ENCODE results near the gene GNG7. TPM values are rescaled to one million over a fixed set of nuclear protein-coding genes. Genes with fewer than 3 reads are reported as not detected.
"Not testable (repeated sequence)": the region's sequence is repeated elsewhere in the genome, so short reads cannot be mapped to it uniquely, and the experiment has no call there.

GNG7 gene
- polyA plus RNA-seq, 1 donor: 2.2 TPM

DNA sequence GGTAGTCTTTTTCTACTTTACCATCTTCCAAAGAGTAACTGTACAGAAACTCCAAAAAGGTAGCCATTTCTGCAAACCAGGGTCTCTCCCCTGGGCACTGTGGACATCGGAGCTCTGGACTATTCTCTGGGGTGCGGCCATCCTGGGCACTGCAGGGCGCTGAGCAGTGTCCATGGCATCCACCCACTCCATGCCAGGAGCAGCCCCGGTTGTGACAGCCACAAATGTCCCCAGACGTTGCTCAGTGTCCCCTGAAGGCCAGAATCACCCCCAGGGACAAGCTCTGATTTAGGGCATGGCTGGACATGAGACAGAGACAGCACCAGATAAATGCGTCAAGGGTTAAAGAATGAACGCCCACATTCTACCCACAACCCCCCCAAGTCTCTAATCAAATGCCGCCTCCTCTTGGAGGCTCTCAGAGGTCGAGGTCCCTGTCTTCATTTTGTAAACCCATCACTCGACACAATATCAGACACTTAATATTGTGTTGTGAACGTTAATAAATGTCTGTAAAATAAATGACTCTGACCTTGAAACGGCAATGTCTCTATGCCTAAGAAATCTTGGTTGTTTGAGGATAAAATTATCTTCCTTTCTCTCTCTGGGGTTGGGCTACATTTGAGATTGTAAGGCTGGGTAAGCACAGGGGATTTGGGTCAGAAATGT is 8.9 kb downstream of the GNG7 start:
- Histone ChIP-seq H3K36me3 (ENCODE audit: control insufficient read depth, insufficient read depth, low read length) (no peaks in the 10 kb centered on the region), H3K9me3 (ENCODE audit: control insufficient read depth, low read depth, low read length) (no peaks in the 10 kb centered on the region), H3K4me1 (ENCODE audit: control insufficient read depth, insufficient read depth, low read length) (no peaks in the 10 kb centered on the region), H3K27me3 (ENCODE audit: control insufficient read depth, insufficient read depth, low read length) (peaks cover 2% of the 10 kb centered on the region), H3K27ac (ENCODE audit: low read length) (no peak overlapping the region), H3K4me3 (ENCODE audit: low read length) (no peak overlapping the region)
- DNase-seq: no peak
- WGBS (ENCODE audit: insufficient coverage, low lambda C conversion rate): 20% methylated on average over 2 of the region's 12 CpGs

DNA sequence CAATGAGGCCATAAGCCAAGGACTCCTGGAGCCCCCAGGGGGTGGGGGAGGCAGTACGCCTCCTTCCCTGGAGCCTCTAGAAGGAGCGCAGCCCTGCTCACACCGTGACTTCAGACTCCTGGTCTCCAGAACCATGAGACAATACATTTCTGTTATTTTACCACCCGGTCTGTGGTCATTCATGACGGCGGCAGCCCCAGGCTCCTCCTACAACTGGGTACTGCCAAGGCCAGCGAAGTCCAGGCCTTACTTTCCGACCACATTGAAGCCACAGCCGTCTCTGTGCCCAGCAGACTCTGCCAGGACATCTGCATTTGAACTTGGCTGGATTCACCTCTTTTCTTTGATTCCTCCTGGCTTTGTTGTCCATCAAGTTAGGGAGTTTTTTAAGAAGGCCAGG is 10.5 kb downstream of the GNG7 start:
- DNase-seq: no peak
- WGBS (ENCODE audit: insufficient coverage, low lambda C conversion rate): no CpG with 5 or more reads among the region's 9 CpGs
- H3K9me3 ChIP-seq (ENCODE audit: control insufficient read depth, low read depth, low read length): no peaks in the 10 kb centered on the region

DNA sequence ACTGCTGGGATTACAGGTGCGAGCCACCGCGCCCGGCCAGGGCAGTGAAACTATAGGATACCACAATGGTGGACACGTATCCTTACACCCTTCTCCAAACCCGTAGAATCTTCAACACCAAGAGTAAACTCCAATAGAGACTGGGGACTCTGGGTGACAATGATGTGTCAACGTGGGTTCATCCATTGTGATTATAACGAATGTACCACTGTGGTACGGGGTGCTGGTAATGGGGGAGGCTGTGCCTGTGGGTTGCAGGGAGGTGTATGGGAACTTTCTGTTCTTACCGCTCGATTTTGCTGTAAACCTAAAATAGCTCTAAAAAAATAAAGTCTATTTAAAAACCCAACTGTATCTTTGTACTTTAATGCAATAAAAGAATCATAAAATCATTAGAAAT is 11.6 kb downstream of the GNG7 start:
- no peaks in the 10 kb centered on the region for H3K4me1 ChIP-seq (ENCODE audit: control insufficient read depth, insufficient read depth, low read length)
- H3K36me3 ChIP-seq (ENCODE audit: control insufficient read depth, insufficient read depth, low read length): no peaks in the 10 kb centered on the region
- H3K27me3 ChIP-seq (ENCODE audit: control insufficient read depth, insufficient read depth, low read length): no peaks in the 10 kb centered on the region
- no peak overlapping the region for H3K4me3 ChIP-seq (ENCODE audit: low read length)
- DNase-seq: no peak
- 80% methylated on average over 2 of the region's 11 CpGs for WGBS (ENCODE audit: insufficient coverage, low lambda C conversion rate)
- H3K27ac ChIP-seq (ENCODE audit: low read length): no peak overlapping the region
- H3K9me3 ChIP-seq (ENCODE audit: control insufficient read depth, low read depth, low read length): peaks cover 4% of the 10 kb centered on the region

More for the DNA sequence above, 10.5 kb downstream of the GNG7 start:
- Histone ChIP-seq H3K27me3 (ENCODE audit: control insufficient read depth, insufficient read depth, low read length) (no peaks in the 10 kb centered on the region), H3K27ac (ENCODE audit: low read length) (no peak overlapping the region), H3K4me3 (ENCODE audit: low read length) (no peak overlapping the region), H3K4me1 (ENCODE audit: control insufficient read depth, insufficient read depth, low read length) (no peaks in the 10 kb centered on the region), H3K36me3 (ENCODE audit: control insufficient read depth, insufficient read depth, low read length) (no peaks in the 10 kb centered on the region)

DNA sequence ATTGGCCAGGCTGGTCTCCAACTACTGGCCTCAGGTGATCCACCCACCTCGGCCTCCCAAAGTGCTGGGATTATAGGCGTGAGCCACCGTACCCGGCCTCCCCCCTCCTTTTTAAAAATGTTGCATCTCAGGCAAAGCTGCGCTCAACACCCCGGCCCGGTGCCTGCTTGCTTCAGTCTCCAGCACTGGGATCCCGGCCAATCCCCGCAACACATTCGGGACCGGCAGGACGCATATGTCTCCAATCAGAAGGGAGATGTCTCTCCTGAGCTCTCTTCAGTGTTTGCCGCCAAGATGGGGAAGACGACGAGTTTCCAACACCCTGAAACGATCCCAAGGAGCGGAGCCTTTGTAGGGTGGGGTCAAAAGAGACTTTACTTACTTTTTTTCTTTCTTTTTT is 16.1 kb downstream of the GNG7 start:
- no peaks in the 10 kb centered on the region for H3K27me3 ChIP-seq (ENCODE audit: control insufficient read depth, insufficient read depth, low read length)
- H3K4me1 ChIP-seq (ENCODE audit: control insufficient read depth, insufficient read depth, low read length): no peaks in the 10 kb centered on the region
- DNase-seq: no peak
- WGBS (ENCODE audit: insufficient coverage, low lambda C conversion rate): no CpG with 5 or more reads among the region's 17 CpGs
- no peak overlapping the region for H3K27ac ChIP-seq (ENCODE audit: low read length)
- H3K4me3 ChIP-seq (ENCODE audit: low read length): no peak overlapping the region
- H3K36me3 ChIP-seq (ENCODE audit: control insufficient read depth, insufficient read depth, low read length): no peaks in the 10 kb centered on the region
- peaks cover 4% of the 10 kb centered on the region for H3K9me3 ChIP-seq (ENCODE audit: control insufficient read depth, low read depth, low read length)

DNA sequence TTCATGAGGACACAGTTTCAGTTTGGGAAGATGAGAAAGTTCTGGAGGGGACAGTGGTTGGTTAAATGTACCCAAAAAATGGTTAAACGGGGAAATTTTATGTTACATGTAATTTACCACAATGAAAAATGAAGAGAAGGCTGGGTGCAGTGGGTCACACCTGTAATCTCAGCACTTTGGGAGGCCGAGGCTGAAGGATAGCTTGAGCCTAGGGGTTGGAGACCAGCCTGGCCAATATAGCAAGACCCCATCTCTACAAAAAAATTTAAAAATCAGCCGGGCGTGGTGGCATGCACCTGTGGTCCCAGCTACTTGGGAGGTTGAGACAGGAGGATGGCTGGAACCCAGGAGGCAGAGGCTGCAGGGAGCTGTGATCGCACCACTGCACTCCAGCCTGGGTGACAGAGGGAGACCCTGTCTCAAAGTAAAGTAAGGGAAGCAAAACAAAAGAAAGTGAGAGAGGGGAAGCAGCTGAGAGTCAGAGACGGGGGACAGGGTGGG is 17.2 kb downstream of the GNG7 start:
- 100% methylated on average over 1 of the region's 6 CpGs for WGBS (ENCODE audit: insufficient coverage, low lambda C conversion rate)
- Histone ChIP-seq H3K4me1 (ENCODE audit: control insufficient read depth, insufficient read depth, low read length) (no peaks in the 10 kb centered on the region), H3K27me3 (ENCODE audit: control insufficient read depth, insufficient read depth, low read length) (no peaks in the 10 kb centered on the region), H3K9me3 (ENCODE audit: control insufficient read depth, low read depth, low read length) (peaks cover 4% of the 10 kb centered on the region), H3K27ac (ENCODE audit: low read length) (no peak overlapping the region), H3K4me3 (ENCODE audit: low read length) (no peak overlapping the region), H3K36me3 (ENCODE audit: control insufficient read depth, insufficient read depth, low read length) (no peaks in the 10 kb centered on the region)
- DNase-seq: no peak

DNA sequence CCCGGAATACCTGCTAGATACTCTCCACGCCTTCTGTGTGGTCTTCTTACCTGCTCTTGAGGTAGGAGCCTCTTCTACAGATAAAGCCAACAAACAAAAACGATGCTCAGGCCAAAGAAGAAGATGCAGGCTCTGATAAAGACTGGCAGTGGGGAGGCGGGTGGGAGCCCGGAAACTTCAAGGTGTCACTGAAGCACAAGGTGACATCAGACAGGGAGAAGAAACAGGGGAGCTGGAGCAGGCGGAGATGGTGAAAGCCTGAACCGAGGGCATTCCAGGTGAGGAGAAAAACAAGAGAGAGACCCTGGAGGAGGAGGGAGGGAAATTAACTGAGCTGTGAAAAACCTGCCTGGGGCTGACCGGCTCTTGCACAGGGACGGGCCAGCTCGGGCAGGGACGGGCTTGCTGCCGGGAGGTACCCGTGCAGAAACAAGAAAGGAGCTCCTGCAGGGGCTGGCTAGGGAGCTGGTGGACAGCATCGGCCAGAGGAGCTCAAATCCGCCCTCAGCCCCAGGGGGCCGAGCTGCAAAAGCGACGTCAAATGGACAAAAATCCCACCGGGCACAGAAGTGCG is 19.0 kb downstream of the GNG7 start:
- 65% methylated on average over 2 of the region's 20 CpGs for WGBS (ENCODE audit: insufficient coverage, low lambda C conversion rate)
- H3K27me3 ChIP-seq (ENCODE audit: control insufficient read depth, insufficient read depth, low read length): no peaks in the 10 kb centered on the region
- H3K27ac ChIP-seq (ENCODE audit: low read length): no peak overlapping the region
- no peak for DNase-seq
- no peaks in the 10 kb centered on the region for H3K36me3 ChIP-seq (ENCODE audit: control insufficient read depth, insufficient read depth, low read length)
- no peak overlapping the region for H3K4me3 ChIP-seq (ENCODE audit: low read length)
- peaks cover 4% of the 10 kb centered on the region for H3K9me3 ChIP-seq (ENCODE audit: control insufficient read depth, low read depth, low read length)
- no peaks in the 10 kb centered on the region for H3K4me1 ChIP-seq (ENCODE audit: control insufficient read depth, insufficient read depth, low read length)

DNA sequence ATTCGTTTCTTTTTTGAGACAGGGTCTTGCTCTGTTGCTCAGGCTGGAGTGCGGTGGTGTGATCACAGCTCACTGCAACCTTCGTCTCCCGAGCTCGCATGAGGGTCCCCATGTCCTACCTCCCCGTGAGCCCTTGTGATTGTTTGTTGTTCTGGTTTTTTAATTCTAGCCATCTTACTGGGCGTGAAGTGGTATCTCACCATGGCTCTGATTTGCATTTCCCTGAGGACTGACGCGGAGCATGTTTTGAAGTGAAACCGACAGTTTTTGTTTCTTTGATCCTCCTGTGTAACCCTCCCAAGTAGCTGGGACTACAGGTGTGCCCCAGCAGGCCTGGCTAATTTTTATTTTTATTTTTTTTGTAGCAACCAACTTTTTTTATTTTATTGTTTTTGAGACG is 21.7 kb downstream of the GNG7 start:
- Histone ChIP-seq H3K36me3 (ENCODE audit: control insufficient read depth, insufficient read depth, low read length) (no peaks in the 10 kb centered on the region), H3K9me3 (ENCODE audit: control insufficient read depth, low read depth, low read length) (no peaks in the 10 kb centered on the region), H3K27me3 (ENCODE audit: control insufficient read depth, insufficient read depth, low read length) (peaks cover 6% of the 10 kb centered on the region), H3K27ac (ENCODE audit: low read length) (no peak overlapping the region), H3K4me1 (ENCODE audit: control insufficient read depth, insufficient read depth, low read length) (no peaks in the 10 kb centered on the region), H3K4me3 (ENCODE audit: low read length) (no peak overlapping the region)
- no peak for DNase-seq
- no CpG with 5 or more reads among the region's 11 CpGs for WGBS (ENCODE audit: insufficient coverage, low lambda C conversion rate)

DNA sequence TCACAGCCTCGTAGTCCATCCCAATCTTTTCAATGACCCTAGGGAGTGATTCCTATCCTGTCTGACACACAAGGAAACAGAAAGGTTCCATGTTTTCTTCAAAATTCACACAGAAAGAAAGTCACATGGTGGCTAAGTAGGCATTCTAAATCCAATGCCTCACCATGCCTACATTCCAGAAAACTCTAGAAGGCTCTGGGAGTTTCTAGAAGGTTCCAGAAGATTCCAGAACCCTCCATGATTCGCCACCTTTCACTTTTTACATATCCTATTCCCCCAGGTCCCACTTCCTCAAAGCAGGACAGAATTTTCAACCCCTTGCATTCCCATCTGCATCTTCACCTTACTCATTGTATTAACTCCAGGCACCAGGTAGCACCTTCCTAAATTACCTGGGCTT is 23.1 kb downstream of the GNG7 start:
- Histone ChIP-seq H3K4me3 (ENCODE audit: low read length) (no peak overlapping the region), H3K36me3 (ENCODE audit: control insufficient read depth, insufficient read depth, low read length) (no peaks in the 10 kb centered on the region), H3K27me3 (ENCODE audit: control insufficient read depth, insufficient read depth, low read length) (peaks cover 15% of the 10 kb centered on the region), H3K9me3 (ENCODE audit: control insufficient read depth, low read depth, low read length) (no peaks in the 10 kb centered on the region), H3K27ac (ENCODE audit: low read length) (no peak overlapping the region), H3K4me1 (ENCODE audit: control insufficient read depth, insufficient read depth, low read length) (no peaks in the 10 kb centered on the region)
- no CpG with 5 or more reads among the region's 2 CpGs for WGBS (ENCODE audit: insufficient coverage, low lambda C conversion rate)
- DNase-seq: no peak

DNA sequence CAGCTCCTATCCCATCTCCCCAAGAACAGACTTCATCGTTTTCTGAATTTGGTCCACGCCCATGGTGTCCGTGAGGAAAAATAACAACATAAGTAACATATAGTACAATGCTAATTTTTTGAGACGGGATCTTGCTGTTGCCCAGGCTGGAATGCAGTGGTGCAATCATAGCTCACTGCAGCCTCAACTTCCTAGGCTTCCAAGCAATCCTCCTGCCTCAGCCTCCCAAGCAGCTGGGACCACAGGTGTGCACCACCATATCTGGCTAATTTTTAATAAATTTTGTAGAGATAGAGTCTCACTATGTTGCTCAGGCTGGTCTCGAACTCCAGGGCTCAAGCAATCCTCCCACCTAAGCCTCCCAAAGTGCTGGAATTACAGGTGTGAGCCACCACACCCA is 23.5 kb downstream of the GNG7 start:
- not testable (repeated sequence) for H3K36me3 ChIP-seq (ENCODE audit: control insufficient read depth, insufficient read depth, low read length); DNase-seq; H3K27ac ChIP-seq (ENCODE audit: low read length); H3K4me3 ChIP-seq (ENCODE audit: low read length); H3K9me3 ChIP-seq (ENCODE audit: control insufficient read depth, low read depth, low read length); H3K4me1 ChIP-seq (ENCODE audit: control insufficient read depth, insufficient read depth, low read length)
- no CpG with 5 or more reads among the region's 5 CpGs for WGBS (ENCODE audit: insufficient coverage, low lambda C conversion rate)
- peaks cover 15% of the 10 kb centered on the region for H3K27me3 ChIP-seq (ENCODE audit: control insufficient read depth, insufficient read depth, low read length)

DNA sequence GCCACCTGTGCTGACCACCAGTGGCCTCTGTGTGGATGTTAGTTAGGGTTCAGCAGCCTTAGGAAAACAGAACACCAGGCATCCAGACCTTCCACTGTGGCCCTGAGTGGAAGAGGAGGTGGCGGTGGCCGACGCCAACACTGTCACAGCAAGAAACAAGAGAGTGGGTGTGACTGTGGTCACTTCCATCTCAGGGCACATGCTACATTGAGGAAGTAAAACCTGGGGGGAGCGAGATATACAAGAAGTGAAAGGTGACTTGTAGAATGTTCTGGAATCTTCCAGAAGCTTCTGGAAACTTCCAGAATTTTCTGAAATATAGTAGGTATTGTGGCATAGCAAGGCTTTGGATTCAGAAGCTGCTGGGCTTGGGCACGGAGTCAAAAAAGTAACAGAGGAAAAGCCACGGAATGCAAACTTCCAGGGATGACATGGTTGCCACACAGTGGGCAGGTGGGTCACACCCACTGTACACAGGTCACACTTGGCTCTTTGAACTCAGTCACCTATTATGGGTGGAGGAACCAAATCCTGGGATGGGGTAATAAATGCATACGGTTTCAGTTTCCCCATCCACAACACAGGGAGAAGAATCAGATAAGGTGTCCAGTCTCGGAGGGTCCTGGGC is 24.3 kb downstream of the GNG7 start:
- no peak for DNase-seq
- H3K27ac ChIP-seq (ENCODE audit: low read length): no peak overlapping the region

More for the DNA sequence above, 24.3 kb downstream of the GNG7 start:
- 83% methylated on average over 1 of the region's 8 CpGs for WGBS (ENCODE audit: insufficient coverage, low lambda C conversion rate)
- Histone ChIP-seq H3K9me3 (ENCODE audit: control insufficient read depth, low read depth, low read length) (no peaks in the 10 kb centered on the region), H3K27me3 (ENCODE audit: control insufficient read depth, insufficient read depth, low read length) (peaks cover 15% of the 10 kb centered on the region), H3K4me3 (ENCODE audit: low read length) (no peak overlapping the region), H3K4me1 (ENCODE audit: control insufficient read depth, insufficient read depth, low read length) (no peaks in the 10 kb centered on the region), H3K36me3 (ENCODE audit: control insufficient read depth, insufficient read depth, low read length) (no peaks in the 10 kb centered on the region)
